Left lung (tissue), 8 donors: Measurements from ENCODE around the gene SLF1. TPM values are rescaled to one million over a fixed set of nuclear protein-coding genes. Genes with fewer than 3 reads are reported as not detected.

ENCODE experiments used
- polyA plus RNA-seq, 6 donors: library from polyadenylated mRNA; unstranded; fragments of 120-200 nt; gene quantifications; one replicate each; pipeline ENCODE4 v1.2.1, GENCODE V29; 2013; ENCODE audit not compliant: insufficient read length in 6 of 6
- total RNA-seq, 2 donors: library from RNA; stranded (reverse); fragmentation: NEBNext Ultra II Directional; extraction: Animal tissue kit (Norgen Biotek cat#: 25700); gene quantifications; one replicate each; pipeline ENCODE4 v1.2.1, GENCODE V29; 2021
- donor health status: DM: no; HTN: yes; CAD: no.
- donor health status: DM: no; HTN: no; CAD: no.

Gene SLF1
- total and polyA plus RNA-seq, 8 donors = 5.7 to 22.0 (median 17.8) TPM

Other genes with a start within 250 kb of the SLF1 start
- gene KIAA0825, start 65 bp upstream of the SLF1 start, total RNA-seq = 1 to 10 TPM; 5.1 to 6.3 TPM
- 1 to 10 TPM; 5.8 to 6.9 (median 6.6) TPM for gene KIAA0825, start 65 bp upstream of the SLF1 start, polyA plus RNA-seq